Ectodermal cell (in vitro differentiated cells): Measurements from ENCODE around the gene EPAS1. TPM values are rescaled to one million over a fixed set of nuclear protein-coding genes. Genes with fewer than 3 reads are reported as not detected.

ENCODE experiments used
- H3K27ac ChIP-seq: 2 replicates; pipeline ENCODE4 v1.7.0; 2013; ENCODE audit warnings: mild to moderate bottlenecking, low read depth, low read length; ENCODE audit not compliant: insufficient read depth, poor library complexity, severe bottlenecking
- H3K27me3 ChIP-seq: 2 replicates; pipeline ENCODE4 v1.7.0; 2013; ENCODE audit warnings: mild to moderate bottlenecking, low read length; ENCODE audit not compliant: insufficient read depth, control insufficient read depth, poor library complexity, severe bottlenecking
- H3K36me3 ChIP-seq: one replicate; pipeline ENCODE4 v1.7.0; 2013; ENCODE audit warnings: low read length; ENCODE audit not compliant: control insufficient read depth, insufficient read depth
- H3K4me1 ChIP-seq: one replicate; pipeline ENCODE4 v1.7.0; 2013; ENCODE audit warnings: low read length; ENCODE audit not compliant: control insufficient read depth, insufficient read depth
- H3K4me3 ChIP-seq: 2 replicates; pipeline ENCODE4 v1.7.0; 2013; ENCODE audit warnings: low read depth, low read length, control low read depth; ENCODE audit not compliant: insufficient read depth
- H3K9me3 ChIP-seq: 2 replicates; pipeline ENCODE4 v1.7.0; 2013; ENCODE audit warnings: mild to moderate bottlenecking, low read length, moderate library complexity; ENCODE audit not compliant: control insufficient read depth
- WGBS, 2 experiments: methylation state at CpG; one replicate each; pipeline ENCODE4 v1.1.7; 2013; ENCODE audit warnings: missing lambda C conversion rate in 2 of 2; 5-methylcytosine and 5-hydroxymethylcytosine counted together
- polyA plus RNA-seq, 4 experiments: library from polyadenylated mRNA; stranded (reverse); fragments of 50-300 nt; gene quantifications; one replicate each; pipeline ENCODE4 v1.2.3, GENCODE V29; 2013

EPAS1 gene
- polyA plus RNA-seq (2013, experiment 1 of 4): 3.2 TPM
- polyA plus RNA-seq (2013, experiment 2 of 4): 2.2 TPM
- polyA plus RNA-seq (2013, experiment 3 of 4): 3.0 TPM
- 1.5 TPM for polyA plus RNA-seq (2013, experiment 4 of 4)

DNA sequence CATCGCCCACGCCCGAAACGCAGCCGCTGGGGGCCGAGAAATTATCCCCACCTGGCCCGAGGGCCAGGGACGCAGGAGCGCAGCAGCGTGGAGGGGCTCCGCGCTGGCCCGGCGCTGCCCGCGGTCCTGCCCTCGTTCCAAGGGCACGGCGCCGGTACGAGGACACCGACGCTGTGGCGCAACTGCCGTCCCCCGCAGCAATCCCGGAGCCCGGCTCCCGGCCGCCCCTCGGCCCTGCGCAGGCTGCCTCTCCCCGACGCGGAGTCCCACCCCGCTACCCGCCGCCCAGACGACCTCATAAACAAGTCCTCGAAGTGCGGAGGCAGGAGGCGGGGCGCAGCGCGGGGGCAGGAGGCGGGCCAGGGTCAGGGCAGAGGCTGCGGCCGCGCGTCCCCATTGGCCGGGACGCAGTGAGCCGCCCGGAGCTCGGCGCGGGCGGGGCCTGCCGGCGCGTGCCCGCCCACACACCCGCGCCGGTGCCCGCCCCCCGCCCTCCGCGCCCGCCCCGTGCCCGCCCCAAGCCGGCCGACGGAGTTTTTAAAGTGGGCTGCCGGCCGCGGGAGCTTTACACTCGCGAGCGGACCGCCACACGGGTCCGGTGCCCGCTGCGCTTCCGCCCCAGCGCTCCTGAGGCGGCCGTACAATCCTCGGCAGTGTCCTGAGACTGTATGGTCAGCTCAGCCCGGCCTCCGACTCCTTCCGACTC lies at the start of gene EPAS1:
Gene EPAS1, plus strand, starts transcription at position 568 of the 706 bp plus-strand sequence. CDS start 505 bp downstream, outside the sequence.
- WGBS, 2 experiments: 0% methylated on average over 94 of the region's 94 CpGs
- Histone ChIP-seq H3K27ac (no peak within 1 kb of the TSS), H3K4me1 (peaks cover 25% of the 10 kb centered on the region), H3K36me3 (no peaks in the 10 kb centered on the region), H3K27me3 (peaks cover 81% of the 10 kb centered on the region), H3K9me3 (no peaks in the 10 kb centered on the region), H3K4me3 (peak within 1 kb of the TSS; percentile 46)

DNA sequence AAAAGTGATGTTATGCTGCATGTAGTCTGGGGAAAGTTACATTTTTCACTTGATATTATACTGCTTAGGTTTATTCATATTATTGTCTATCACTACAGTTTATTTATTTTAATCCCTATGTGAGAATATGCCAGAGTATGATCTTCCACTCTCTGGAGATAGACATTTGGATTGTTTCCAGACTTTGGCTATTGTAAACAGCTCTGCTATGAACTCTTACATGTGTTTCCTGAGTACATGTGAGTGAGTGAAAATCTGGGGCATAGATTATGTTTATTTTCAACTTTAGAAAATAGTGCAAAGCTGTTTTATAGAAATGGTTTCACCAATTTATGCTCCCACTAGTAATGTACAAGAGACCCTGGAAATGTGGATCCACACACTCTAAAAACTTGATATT lies 49.0 kb upstream of the EPAS1 start:
- no peaks in the 10 kb centered on the region for H3K9me3 ChIP-seq
- no peaks in the 10 kb centered on the region for H3K27me3 ChIP-seq
- no peaks in the 10 kb centered on the region for H3K4me1 ChIP-seq
- no peak overlapping the region for H3K27ac ChIP-seq
- H3K4me3 ChIP-seq: no peak overlapping the region
- H3K36me3 ChIP-seq: no peaks in the 10 kb centered on the region

DNA sequence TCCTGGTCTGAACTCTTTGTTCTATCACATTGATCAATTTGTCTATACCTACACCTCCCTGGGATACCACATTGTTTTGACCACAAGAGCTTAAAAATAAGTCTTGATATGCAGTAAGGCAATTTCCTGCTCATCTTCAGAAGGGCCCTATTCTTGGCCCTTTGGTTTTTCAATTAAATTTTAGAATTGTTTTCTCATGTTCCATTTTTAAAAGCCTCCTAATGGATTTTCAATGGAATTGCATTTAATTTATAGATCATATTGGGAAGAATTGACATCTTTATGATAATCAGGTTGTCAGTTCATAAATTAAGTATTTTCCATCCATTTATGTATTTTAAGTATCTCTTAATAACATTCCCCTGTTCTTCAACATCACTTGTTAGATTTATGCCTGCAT lies 47.6 kb upstream of the EPAS1 start:
- no peaks in the 10 kb centered on the region for H3K9me3 ChIP-seq
- H3K4me3 ChIP-seq: no peak overlapping the region
- no peak overlapping the region for H3K27ac ChIP-seq
- H3K36me3 ChIP-seq: no peaks in the 10 kb centered on the region
- no peaks in the 10 kb centered on the region for H3K27me3 ChIP-seq
- no peaks in the 10 kb centered on the region for H3K4me1 ChIP-seq

DNA sequence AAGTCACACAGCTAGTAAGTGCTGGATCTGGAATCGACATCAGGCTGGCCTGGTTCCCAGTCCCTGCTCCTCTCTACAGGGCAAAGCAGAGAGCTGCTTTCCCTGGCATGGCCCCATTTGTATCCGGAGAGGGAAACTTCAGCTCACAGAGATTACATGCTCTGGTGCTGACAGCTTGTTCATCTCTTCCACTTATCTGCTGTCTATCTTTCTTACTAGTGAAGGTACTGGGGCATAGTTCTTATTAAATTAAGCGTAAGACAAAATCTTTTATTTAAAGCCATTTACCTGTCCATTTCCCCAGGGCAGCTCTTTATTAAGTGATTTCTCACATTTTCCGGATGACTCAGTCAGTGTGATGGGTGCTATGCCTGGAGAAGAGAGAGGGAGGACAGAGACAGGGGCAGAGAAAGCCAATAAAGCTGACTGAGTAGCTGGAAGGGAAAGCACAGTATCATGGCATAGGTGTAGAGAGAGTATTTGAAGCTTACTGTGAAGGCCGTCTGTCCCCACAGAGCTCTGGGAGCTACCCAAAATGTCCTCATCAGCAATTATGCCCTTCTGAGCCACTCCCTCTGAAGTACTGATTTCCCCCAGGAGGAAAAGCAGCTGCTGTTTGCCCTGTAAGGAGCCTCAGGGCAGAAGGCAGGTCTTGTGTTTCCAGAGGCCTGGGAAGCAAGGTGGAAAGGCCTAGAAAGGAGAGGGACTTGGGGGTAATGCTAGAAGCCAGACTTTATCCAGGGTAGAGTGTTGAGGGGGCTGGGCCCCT lies 44.1 kb upstream of the EPAS1 start:
- H3K4me1 ChIP-seq: no peaks in the 10 kb centered on the region
- H3K36me3 ChIP-seq: no peaks in the 10 kb centered on the region
- no peaks in the 10 kb centered on the region for H3K27me3 ChIP-seq
- no peak overlapping the region for H3K4me3 ChIP-seq
- 86 to 94% methylated on average over 4 to 5 of the region's 5 CpGs for WGBS, 2 experiments
- no peak overlapping the region for H3K27ac ChIP-seq
- no peaks in the 10 kb centered on the region for H3K9me3 ChIP-seq

DNA sequence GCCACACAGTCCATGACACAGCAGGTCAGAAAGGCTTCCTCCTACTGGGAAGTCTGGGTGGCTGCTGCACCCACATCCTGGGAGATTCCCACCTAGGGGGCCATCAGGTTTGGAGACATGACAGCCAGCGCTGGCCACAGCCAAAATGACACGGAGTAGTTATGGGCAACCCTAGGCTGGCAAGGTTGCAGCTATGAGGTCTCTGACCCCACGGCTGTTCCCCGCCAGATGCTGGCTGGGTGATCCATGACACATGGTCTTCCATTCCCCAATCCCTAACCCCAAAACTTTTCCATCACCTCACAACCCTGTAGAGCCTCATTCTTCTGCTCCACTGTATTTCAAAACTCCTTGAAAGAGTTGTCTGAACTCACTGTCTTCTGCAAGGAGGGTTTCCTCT lies 42.7 kb upstream of the EPAS1 start:
- Histone ChIP-seq H3K36me3 (no peaks in the 10 kb centered on the region), H3K27me3 (no peaks in the 10 kb centered on the region), H3K4me1 (no peaks in the 10 kb centered on the region), H3K4me3 (no peak overlapping the region), H3K9me3 (no peaks in the 10 kb centered on the region), H3K27ac (no peak overlapping the region)
- WGBS, 2 experiments: 69 to 70% methylated on average over 4 of the region's 4 CpGs

DNA sequence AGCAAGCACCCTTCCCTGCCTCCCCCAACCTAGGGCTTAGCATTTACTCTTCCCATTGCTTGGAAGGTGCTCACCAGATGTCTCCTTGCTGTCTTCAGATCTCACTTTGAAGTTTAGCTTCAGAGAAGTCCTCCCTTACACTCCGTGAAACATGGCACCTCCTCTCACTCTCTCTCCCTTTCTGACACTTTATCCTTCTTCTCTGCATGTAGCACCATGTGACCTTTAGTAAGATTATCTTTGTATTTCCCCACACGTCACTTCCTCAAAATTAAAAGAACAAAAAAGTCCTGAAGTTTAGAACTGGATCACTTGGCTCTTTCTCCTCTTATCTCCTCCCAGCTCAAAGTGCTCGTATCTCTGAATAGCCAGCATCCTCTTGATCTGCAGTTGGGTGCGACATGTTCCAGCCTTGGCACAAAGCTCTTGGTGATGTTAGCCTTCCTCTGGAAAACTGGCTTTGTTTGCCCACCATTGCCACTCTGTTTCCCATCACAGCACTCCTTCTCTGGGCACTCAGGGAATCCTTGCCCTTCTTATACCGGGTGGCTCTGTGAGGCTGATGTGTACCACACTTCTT lies 40.6 kb upstream of the EPAS1 start:
- H3K27me3 ChIP-seq: no peaks in the 10 kb centered on the region
- H3K9me3 ChIP-seq: no peaks in the 10 kb centered on the region
- H3K4me1 ChIP-seq: no peaks in the 10 kb centered on the region
- H3K36me3 ChIP-seq: no peaks in the 10 kb centered on the region
- no peak overlapping the region for H3K27ac ChIP-seq
- WGBS, 2 experiments: 93% methylated on average over 5 of the region's 5 CpGs
- H3K4me3 ChIP-seq: no peak overlapping the region

DNA sequence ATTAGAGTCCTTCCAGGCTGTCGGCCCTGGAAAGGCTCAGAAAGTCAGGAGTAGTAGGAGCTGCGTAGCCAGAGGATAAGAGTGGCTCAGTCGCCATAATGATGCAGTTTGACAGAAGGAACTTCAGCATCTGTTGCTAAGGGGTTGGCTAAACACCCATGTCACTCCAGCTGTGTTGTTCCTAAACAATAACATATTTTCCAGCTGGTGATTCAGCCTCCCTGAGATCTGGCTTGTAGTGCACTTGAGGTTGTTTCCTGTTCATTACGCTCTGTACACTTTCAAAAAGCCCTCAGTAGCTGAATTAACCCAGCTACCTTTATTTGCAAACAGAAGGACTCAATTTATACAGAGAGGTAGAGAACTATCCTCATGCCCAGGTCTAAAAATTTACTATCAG lies 39.7 kb upstream of the EPAS1 start:
- Histone ChIP-seq H3K27ac (no peak overlapping the region), H3K27me3 (no peaks in the 10 kb centered on the region), H3K4me1 (no peaks in the 10 kb centered on the region), H3K4me3 (no peak overlapping the region), H3K9me3 (no peaks in the 10 kb centered on the region), H3K36me3 (no peaks in the 10 kb centered on the region)
- WGBS, 2 experiments: 57 to 59% methylated on average over 4 of the region's 4 CpGs

DNA sequence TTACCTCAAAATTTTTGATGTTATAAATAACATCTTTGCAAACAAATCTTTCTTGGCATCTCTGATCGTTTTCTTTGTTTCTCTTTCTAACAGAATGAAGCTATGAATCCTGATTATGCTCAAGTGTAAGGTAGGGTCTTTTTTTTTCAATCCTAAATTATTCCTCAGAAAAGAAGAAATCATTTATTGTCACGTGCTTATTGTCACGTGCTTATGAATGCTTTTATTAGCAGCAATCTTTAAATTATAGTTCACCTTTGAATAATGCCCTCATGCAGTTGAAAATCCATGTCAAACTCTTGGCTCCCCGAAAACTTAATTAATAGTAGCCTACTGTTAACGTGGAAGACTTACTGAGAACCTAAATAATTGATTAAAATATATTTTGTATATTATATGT lies 39.2 kb upstream of the EPAS1 start:
- no peaks in the 10 kb centered on the region for H3K9me3 ChIP-seq
- H3K36me3 ChIP-seq: no peaks in the 10 kb centered on the region
- H3K4me3 ChIP-seq: no peak overlapping the region
- no peak overlapping the region for H3K27ac ChIP-seq
- no peaks in the 10 kb centered on the region for H3K4me1 ChIP-seq
- 94 to 99% methylated on average over 3 to 4 of the region's 5 CpGs for WGBS, 2 experiments
- H3K27me3 ChIP-seq: no peaks in the 10 kb centered on the region

DNA sequence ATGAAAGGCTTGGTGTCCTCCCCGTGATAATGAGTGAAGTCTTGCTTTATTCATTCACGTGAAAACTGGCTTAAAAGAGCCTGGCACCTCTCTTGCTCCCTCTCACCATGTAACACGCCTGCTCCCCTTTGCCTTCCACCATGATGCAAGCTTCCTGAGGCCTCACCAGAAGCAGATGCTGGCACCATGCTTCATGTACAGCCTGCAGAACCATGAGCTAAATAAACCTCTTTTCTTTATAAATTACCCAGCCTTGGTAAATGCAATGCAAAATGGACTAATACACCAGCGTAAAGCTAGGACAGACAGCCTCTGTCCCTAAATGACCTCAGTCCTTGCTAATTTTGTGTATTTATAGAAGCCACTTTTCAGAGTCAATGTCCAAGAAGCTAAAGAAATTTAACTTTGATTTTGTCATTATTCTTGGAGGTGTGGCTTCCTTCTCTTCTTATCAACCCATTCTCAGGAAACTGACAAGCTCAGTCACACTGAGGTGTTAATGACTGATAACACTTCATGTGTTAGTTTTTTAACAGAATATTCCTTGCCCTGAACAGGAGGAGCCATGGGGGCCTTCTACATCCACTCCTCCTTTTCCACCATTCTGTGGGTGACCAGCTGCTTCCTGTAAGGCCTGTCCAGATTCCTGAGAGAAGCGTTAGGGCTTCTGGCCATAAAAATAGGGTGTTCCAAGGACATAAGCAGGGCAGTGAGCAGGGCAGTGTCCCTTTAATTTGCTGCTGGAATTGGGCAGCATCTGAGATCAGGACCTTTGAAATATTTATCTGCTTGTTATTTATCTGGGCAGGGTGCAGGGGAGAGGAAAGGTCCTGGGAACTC lies 38.0 kb upstream of the EPAS1 start:
- H3K4me3 ChIP-seq: no peak overlapping the region
- H3K4me1 ChIP-seq: no peaks in the 10 kb centered on the region
- H3K36me3 ChIP-seq: no peaks in the 10 kb centered on the region
- no peak overlapping the region for H3K27ac ChIP-seq
- no peaks in the 10 kb centered on the region for H3K27me3 ChIP-seq
- WGBS, 2 experiments: 93 to 95% methylated on average over 5 of the region's 5 CpGs
- H3K9me3 ChIP-seq: no peaks in the 10 kb centered on the region

DNA sequence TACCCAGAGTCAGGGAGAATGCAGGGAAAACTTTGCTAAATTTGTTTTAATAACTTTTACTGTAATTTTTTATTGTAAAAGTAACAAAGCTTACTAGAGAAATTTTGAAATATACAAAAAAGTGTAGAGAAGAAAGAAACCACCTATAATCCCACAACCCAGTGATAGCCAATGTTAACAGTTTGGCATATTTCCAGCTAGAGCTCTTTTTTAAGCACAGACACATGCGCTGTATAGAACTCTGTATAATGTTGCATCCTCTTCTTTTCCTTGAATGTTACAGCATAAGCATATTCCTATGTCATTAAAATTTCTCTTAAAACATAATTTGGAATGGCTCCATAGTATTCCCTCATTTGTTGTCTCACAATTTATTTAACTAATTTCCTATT lies 37.4 kb upstream of the EPAS1 start:
- no peak overlapping the region for H3K4me3 ChIP-seq
- no peaks in the 10 kb centered on the region for H3K36me3 ChIP-seq
- no peaks in the 10 kb centered on the region for H3K4me1 ChIP-seq
- WGBS, 2 experiments: 50 to 56% methylated on average over 1 of the region's 1 CpG
- H3K27me3 ChIP-seq: no peaks in the 10 kb centered on the region
- H3K9me3 ChIP-seq: no peaks in the 10 kb centered on the region
- no peak overlapping the region for H3K27ac ChIP-seq
